Neural cell (in vitro differentiated cells): ENCODE results near the gene GATAD1. TPM values are rescaled to one million over a fixed set of nuclear protein-coding genes. Genes with fewer than 3 reads are reported as not detected.
A peak's percentile ranks its signal among the peaks of the same experiment; 100 is the strongest.

Source experiments
- H2AFZ ChIP-seq: fragments of 200-600, 300-800 bp; sonication (generic), shearing (Covaris generic); 2 replicates; pipeline ENCODE4 v1.6.0; 2014; ENCODE audit warnings: low read depth, mild to moderate bottlenecking, antibody characterized with exemption, low read length, moderate library complexity
- H3F3A ChIP-seq: fragments of 200-600 bp; shearing (Covaris generic); 2 replicates; pipeline ENCODE4 v1.6.1; 2016; ENCODE audit warnings: mild to moderate bottlenecking, moderate library complexity, mixed read lengths, antibody characterized with exemption, low read length; ENCODE audit not compliant: insufficient read depth, poor library complexity, severe bottlenecking
- H3K27ac ChIP-seq: fragments of 200-600, 300-800 bp; sonication (generic), shearing (Covaris generic); 2 replicates; pipeline ENCODE4 v1.5.1; 2014; ENCODE audit warnings: mild to moderate bottlenecking, low read length, moderate library complexity
- H3K27me3 ChIP-seq: fragments of 300-800, 200-600 bp; sonication (generic), shearing (Covaris generic); 2 replicates; pipeline ENCODE4 v1.6.0; 2014; ENCODE audit warnings: mild to moderate bottlenecking, low read depth, low read length, moderate library complexity; ENCODE audit not compliant: insufficient read depth
- H3K36me3 ChIP-seq: fragments of 300-800, 200-600 bp; sonication (generic), shearing (Covaris generic); 2 replicates; pipeline ENCODE4 v1.5.1; 2014; ENCODE audit warnings: mild to moderate bottlenecking, antibody characterized with exemption, low read length, moderate library complexity; ENCODE audit not compliant: insufficient read depth
- H3K4me2 ChIP-seq: fragments of 300-800, 200-600 bp; sonication (generic), shearing (Covaris generic); 2 replicates; pipeline ENCODE4 v1.6.0; 2014; ENCODE audit warnings: mild to moderate bottlenecking, low read length
- H3K4me3 ChIP-seq: fragments of 300-800, 200-600 bp; sonication (generic), shearing (Covaris generic); 2 replicates; pipeline ENCODE4 v1.5.1; 2014; ENCODE audit warnings: mild to moderate bottlenecking, low read length, moderate library complexity
- H3K79me2 ChIP-seq: fragments of 200-600 bp; shearing (Covaris generic); replicated peaks from 2 replicates; pipeline ENCODE4 v1.6.0; 2014; ENCODE audit warnings: mild to moderate bottlenecking, low read length, moderate library complexity; ENCODE audit not compliant: insufficient read depth
- H3K9ac ChIP-seq: fragments of 300-800, 200-600 bp; sonication (generic), shearing (Covaris generic); 2 replicates; pipeline ENCODE4 v1.6.1; 2016; ENCODE audit warnings: mild to moderate bottlenecking, low read length, mixed read lengths
- H3K9me2 ChIP-seq: fragments of 200-600 bp; shearing (Covaris generic); 2 replicates; pipeline ENCODE4 v1.6.1; 2016; ENCODE audit warnings: mild to moderate bottlenecking, low read length, mixed read lengths; ENCODE audit not compliant: insufficient read depth
- H3K9me3 ChIP-seq: fragments of 200-600, 300-800 bp; sonication (generic), shearing (Covaris generic); 2 replicates; pipeline ENCODE4 v1.6.1; 2016; ENCODE audit warnings: mild to moderate bottlenecking, mixed run types, low read length, moderate library complexity, mixed read lengths
- H4K20me1 ChIP-seq: fragments of 200-600 bp; shearing (Covaris generic); 2 replicates; pipeline ENCODE4 v1.6.1; 2016; ENCODE audit warnings: mild to moderate bottlenecking, mixed run types; ENCODE audit not compliant: insufficient read depth
- CTCF ChIP-seq: fragments of 450-650 bp; IDR thresholded peaks from 2 replicates; pipeline ENCODE4 v1.5.1; 2014; ENCODE audit warnings: antibody characterized with exemption, mild to moderate bottlenecking, moderate library complexity; ENCODE audit not compliant: poor library complexity, severe bottlenecking
- EP300 ChIP-seq: fragments of 450-650 bp; conservative IDR thresholded peaks from 2 replicates; pipeline ENCODE4 v1.6.1; 2014; ENCODE audit warnings: antibody characterized with exemption, mild to moderate bottlenecking, moderate library complexity; ENCODE audit not compliant: poor library complexity, severe bottlenecking
- EZH2 ChIP-seq: fragments of 200-600, 300-800 bp; shearing (Covaris generic), sonication (generic); IDR thresholded peaks from 2 replicates; pipeline ENCODE4 v1.6.1; 2014; ENCODE audit warnings: antibody characterized with exemption, low read length, borderline replicate concordance, mild to moderate bottlenecking; ENCODE audit not compliant: insufficient read depth, poor library complexity, severe bottlenecking
- MXI1 ChIP-seq: fragments of 450-650 bp; conservative IDR thresholded peaks from 2 replicates; pipeline ENCODE4 v1.6.1; 2014; ENCODE audit warnings: antibody characterized with exemption, mild to moderate bottlenecking; ENCODE audit not compliant: poor library complexity, severe bottlenecking
- POLR2AphosphoS5 ChIP-seq: IDR thresholded peaks from 2 replicates; pipeline ENCODE4 v1.6.1; 2012
- RAD21 ChIP-seq: fragments of 450-650 bp; conservative IDR thresholded peaks from 2 replicates; pipeline ENCODE4 v1.6.1; 2014; ENCODE audit warnings: antibody characterized with exemption, mild to moderate bottlenecking, moderate library complexity
- SMC3 ChIP-seq: fragments of 450-650 bp; conservative IDR thresholded peaks from 2 replicates; pipeline ENCODE4 v1.6.1; 2014; ENCODE audit warnings: antibody characterized with exemption, mild to moderate bottlenecking, moderate library complexity; ENCODE audit not compliant: poor library complexity
- TAF1 ChIP-seq: IDR thresholded peaks from 2 replicates; pipeline ENCODE4 v1.6.1; 2012; ENCODE audit warnings: low read depth
- polyA plus RNA-seq: library from polyadenylated mRNA; depleted of rRNA; stranded (reverse); fragments of >200 nt; gene quantifications from 2 replicates; pipeline ENCODE4 v1.2.3, GENCODE V29; 2014
- TF ChIP-seq, protein P1 (sequence below): IDR thresholded peaks from 2 replicates; pipeline ENCODE4 v1.6.1; 2012; ENCODE audit warnings: borderline replicate concordance

The GATAD1 gene
- polyA plus RNA-seq, 1 donor from 2014 or later: 28.9 TPM

GRCh38 chr7:92446869-92447344, 375 bp upstream of the GATAD1 start:
- H2AFZ ChIP-seq: no peak overlapping the region
- no peaks in the 10 kb centered on the region for H4K20me1 ChIP-seq
- TF ChIP-seq, protein P1, sequence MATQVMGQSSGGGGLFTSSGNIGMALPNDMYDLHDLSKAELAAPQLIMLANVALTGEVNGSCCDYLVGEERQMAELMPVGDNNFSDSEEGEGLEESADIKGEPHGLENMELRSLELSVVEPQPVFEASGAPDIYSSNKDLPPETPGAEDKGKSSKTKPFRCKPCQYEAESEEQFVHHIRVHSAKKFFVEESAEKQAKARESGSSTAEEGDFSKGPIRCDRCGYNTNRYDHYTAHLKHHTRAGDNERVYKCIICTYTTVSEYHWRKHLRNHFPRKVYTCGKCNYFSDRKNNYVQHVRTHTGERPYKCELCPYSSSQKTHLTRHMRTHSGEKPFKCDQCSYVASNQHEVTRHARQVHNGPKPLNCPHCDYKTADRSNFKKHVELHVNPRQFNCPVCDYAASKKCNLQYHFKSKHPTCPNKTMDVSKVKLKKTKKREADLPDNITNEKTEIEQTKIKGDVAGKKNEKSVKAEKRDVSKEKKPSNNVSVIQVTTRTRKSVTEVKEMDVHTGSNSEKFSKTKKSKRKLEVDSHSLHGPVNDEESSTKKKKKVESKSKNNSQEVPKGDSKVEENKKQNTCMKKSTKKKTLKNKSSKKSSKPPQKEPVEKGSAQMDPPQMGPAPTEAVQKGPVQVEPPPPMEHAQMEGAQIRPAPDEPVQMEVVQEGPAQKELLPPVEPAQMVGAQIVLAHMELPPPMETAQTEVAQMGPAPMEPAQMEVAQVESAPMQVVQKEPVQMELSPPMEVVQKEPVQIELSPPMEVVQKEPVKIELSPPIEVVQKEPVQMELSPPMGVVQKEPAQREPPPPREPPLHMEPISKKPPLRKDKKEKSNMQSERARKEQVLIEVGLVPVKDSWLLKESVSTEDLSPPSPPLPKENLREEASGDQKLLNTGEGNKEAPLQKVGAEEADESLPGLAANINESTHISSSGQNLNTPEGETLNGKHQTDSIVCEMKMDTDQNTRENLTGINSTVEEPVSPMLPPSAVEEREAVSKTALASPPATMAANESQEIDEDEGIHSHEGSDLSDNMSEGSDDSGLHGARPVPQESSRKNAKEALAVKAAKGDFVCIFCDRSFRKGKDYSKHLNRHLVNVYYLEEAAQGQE: no peak
- TF ChIP-seq SMC3: peak; percentile 83
- TF ChIP-seq EZH2: no peak
- TF ChIP-seq POLR2AphosphoS5: no peak
- peak; percentile 92 for TF ChIP-seq RAD21
- TF ChIP-seq CTCF: peak; percentile 97
- no peak for TF ChIP-seq EP300
- TF ChIP-seq MXI1: no peak
- TF ChIP-seq TAF1: no peak
- peak overlapping the region; percentile 95 for H3K9ac ChIP-seq
- H3K9me2 ChIP-seq: no peaks in the 10 kb centered on the region
- no peaks in the 10 kb centered on the region for H3K27me3 ChIP-seq
- no peak overlapping the region for H3K4me2 ChIP-seq
- peaks cover 4% of the 10 kb centered on the region for H3K36me3 ChIP-seq
- H3K27ac ChIP-seq: peak overlapping the region; percentile 84
- H3K79me2 ChIP-seq: peaks cover 5% of the 10 kb centered on the region
- H3K4me3 ChIP-seq: peak overlapping the region; percentile 98
- peaks cover 2% of the 10 kb centered on the region for H3F3A ChIP-seq
- H3K9me3 ChIP-seq: no peaks in the 10 kb centered on the region

DNA sequence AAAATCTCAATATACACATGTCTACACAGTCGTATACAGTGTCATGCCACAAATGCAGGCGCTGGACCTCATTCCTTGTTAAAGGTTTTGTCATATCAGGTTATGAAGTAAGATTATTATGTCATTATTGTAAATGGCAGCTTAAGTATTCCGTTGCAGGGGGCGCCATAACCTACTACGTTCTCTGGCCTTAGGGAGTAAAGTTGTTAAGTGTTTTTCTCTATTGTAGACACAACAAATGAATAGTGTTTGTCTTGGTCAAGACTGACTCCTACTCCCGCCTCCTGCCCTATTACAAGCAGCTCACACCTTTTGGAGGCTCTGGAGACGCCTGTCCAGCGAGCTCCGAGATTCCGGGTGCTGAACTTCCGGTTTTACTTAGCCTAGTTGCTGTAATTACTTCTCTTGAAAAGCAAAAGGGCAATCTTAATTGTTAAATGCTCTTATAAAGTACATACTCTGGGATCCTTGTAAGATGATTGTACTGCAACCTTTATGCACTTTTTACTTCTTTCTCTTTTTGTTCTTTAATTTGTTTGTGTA, 994 bp downstream of the GATAD1 start:
- peak overlapping the region; percentile 88 for H2AFZ ChIP-seq
- peak overlapping the region; percentile 84 for H3K27ac ChIP-seq
- peaks cover 2% of the 10 kb centered on the region for H3F3A ChIP-seq
- H3K4me3 ChIP-seq: peak overlapping the region; percentile 98
- no peaks in the 10 kb centered on the region for H3K9me2 ChIP-seq
- H3K27me3 ChIP-seq: no peaks in the 10 kb centered on the region
- peak overlapping the region; percentile 95 for H3K9ac ChIP-seq
- TF ChIP-seq RAD21 (no peak), EZH2 (no peak), CTCF (peak; percentile 62)
- TF ChIP-seq, protein P1: no peak
- peaks cover 5% of the 10 kb centered on the region for H3K36me3 ChIP-seq
- peaks cover 5% of the 10 kb centered on the region for H3K79me2 ChIP-seq
- no peaks in the 10 kb centered on the region for H3K9me3 ChIP-seq
- peak overlapping the region; percentile 71 for H3K4me2 ChIP-seq
- no peaks in the 10 kb centered on the region for H4K20me1 ChIP-seq
